ENCODE results near the gene SLCO1A2. TPM values are rescaled to one million over a fixed set of nuclear protein-coding genes. Genes with fewer than 3 reads are reported as not detected.

The SLCO1A2 gene
- total and polyA plus RNA-seq, 2 of the 8 experiments (the other 6 are each of a cell fraction or from before 2014, with no cell fraction given) = 2.9 to 5.1 TPM

- H3K56ac ChIP-seq (replicated peaks; ENCODE audit: insufficient read length, low read depth, low read length) = no peak overlapping the region
- peaks cover 0 to 4% (median 3%) of the 10 kb centered on the region in 4 experiments; a peak in 2 of 7 replicates for H3K4me1 ChIP-seq (replicated peaks in 1 of 4; ENCODE audit: control insufficient read depth in 3 of 4, insufficient read depth in 4 of 4, low read length in 3 of 4)
- H3K36me3 ChIP-seq (ENCODE audit: control insufficient read depth in 2 of 4, insufficient read depth in 4 of 4, low read length in 3 of 4) = peaks cover 0 to 3% (median 0%) of the 10 kb centered on the region in 4 experiments; a peak in 1 of 8 replicates
- DNase-seq (ENCODE audit: low read depth in 1 of 2, low spot score in 2 of 2) (no peak), FAIRE-seq (no peak)
- ChIA-PET POLR2A (ENCODE audit: partially characterized antibody) (interaction anchor here (0.6 kb wide), 1 partner anchor 16 kb away, joined by 4 read pairs; no protein-coding TSS in a partner anchor), CTCF (ENCODE audit: partially characterized antibody) (interaction anchor here (0.9 kb wide), 1 partner anchor 171 kb away, joined by 3 read pairs; no protein-coding TSS in a partner anchor)
- no peak overlapping the region for H4K91ac ChIP-seq (replicated peaks; ENCODE audit: insufficient read length, low read length)
- H2BK20ac ChIP-seq (ENCODE audit: low read length) = no peak overlapping the region
- no peak overlapping the region for H3K4me2 ChIP-seq (ENCODE audit: insufficient read depth in 1 of 2, low read depth in 2 of 2, low read length in 2 of 2)
- no peak overlapping the region for H3K4me3 ChIP-seq (ENCODE audit: extremely low read depth in 1 of 4, insufficient read depth in 2 of 4, low read depth in 3 of 4, low read length in 4 of 4)
- no peak overlapping the region for H3K23ac ChIP-seq (ENCODE audit: insufficient read length)
- H2AK5ac ChIP-seq (ENCODE audit: low read depth, low read length) = no peak overlapping the region
- H3K18ac ChIP-seq (ENCODE audit: extremely low read depth, low read length) = no peak overlapping the region
- no peak overlapping the region for H3K9ac ChIP-seq (replicated peaks in 1 of 4; ENCODE audit: extremely low read depth in 1 of 4, low read depth in 3 of 4, low read length in 3 of 4)
- H4K5ac ChIP-seq (ENCODE audit: insufficient read length, low read depth, low read length) = no peak overlapping the region
- peaks cover 3 to 7% of the 10 kb centered on the region in 2 experiments; a peak in 1 of 4 replicates for H3K9me3 ChIP-seq (ENCODE audit: insufficient read depth in 2 of 2, low read depth in 1 of 2, low read length in 1 of 2)
- no peak overlapping the region for H2BK12ac ChIP-seq (ENCODE audit: low read depth, low read length)
- no peaks in the 10 kb centered on the region for H3K23me2 ChIP-seq (ENCODE audit: low read depth, low read length)
- no peaks in the 10 kb centered on the region for H3K79me2 ChIP-seq (ENCODE audit: control insufficient read depth in 1 of 2, insufficient read depth in 2 of 2, low read length in 2 of 2)
- no peak overlapping the region for H2BK15ac ChIP-seq (ENCODE audit: low read length)
- no peak overlapping the region for H4K8ac ChIP-seq (ENCODE audit: extremely low read depth, insufficient read depth, low read length)
- no peak overlapping the region for H2BK5ac ChIP-seq (ENCODE audit: low read depth, low read length)
- peaks cover 0 to 1% (median 0%) of the 10 kb centered on the region in 4 experiments; a peak in 1 of 7 replicates for H3K27me3 ChIP-seq (replicated peaks in 1 of 4; ENCODE audit: control insufficient read depth in 3 of 4, extremely low read depth in 1 of 4, insufficient read depth in 3 of 4, low read length in 3 of 4)
- no peak overlapping the region for H3K4ac ChIP-seq (replicated peaks; ENCODE audit: insufficient read length, low read depth, low read length)
- no peak overlapping the region for H3K14ac ChIP-seq (ENCODE audit: insufficient read length)
- no peaks in the 10 kb centered on the region for H4K20me1 ChIP-seq (replicated peaks in 1 of 2; ENCODE audit: control insufficient read depth in 1 of 2, insufficient read depth in 2 of 2, low read length in 2 of 2)
- no peak overlapping the region for H2AFZ ChIP-seq (ENCODE audit: low read length)
- no peak overlapping the region for H3K27ac ChIP-seq (ENCODE audit: low read depth, low read length)
- no peak overlapping the region for H2BK120ac ChIP-seq (replicated peaks; ENCODE audit: low read depth, low read length)
- no peaks in the 10 kb centered on the region for H3K79me1 ChIP-seq (ENCODE audit: low read depth, low read length)
- TF ChIP-seq ZNF274 (IDR thresholded peaks at IDR 0.05; ENCODE audit: borderline replicate concordance, extremely low read depth, low read length) = no peak
- no peak for TF ChIP-seq TAF7 (optimal IDR thresholded peaks at IDR 0.05; ENCODE audit: borderline replicate concordance, low read depth, low read length)
- no peak for TF ChIP-seq CREB1 (IDR thresholded peaks at IDR 0.05)
- TF ChIP-seq BCL11A (IDR thresholded peaks at IDR 0.05; ENCODE audit: low read depth in 2 of 2, low read length in 2 of 2) = no peak
- no peak for TF ChIP-seq MAX (IDR thresholded peaks at IDR 0.05)
- no peak for TF ChIP-seq ATF2 (IDR thresholded peaks at IDR 0.05; ENCODE audit: low read length)
- TF ChIP-seq RAD21 (IDR thresholded peaks at IDR 0.05 in 1 of 2, conservative IDR thresholded peaks at IDR 0.05 in 1 of 2; ENCODE audit: low read depth in 2 of 2, low read length in 2 of 2) = no peak
- no peak for TF ChIP-seq CBX8 (IDR thresholded peaks at IDR 0.05; ENCODE audit: borderline replicate concordance, low read depth, low read length)
- TF ChIP-seq RXRA (IDR thresholded peaks at IDR 0.05; ENCODE audit: insufficient read depth, low read depth, low read length) = no peak
- no peak for TF ChIP-seq KDM5A (IDR thresholded peaks at IDR 0.05; ENCODE audit: low read length)
- no peak for TF ChIP-seq SRF (IDR thresholded peaks at IDR 0.05; ENCODE audit: low read depth, low read length)
- no peak for TF ChIP-seq YY1 (IDR thresholded peaks at IDR 0.05; ENCODE audit: low read depth, low read length)
Observed at GRCh38 chr12:21337453-21337852, 2.7 kb upstream of the SLCO1A2 start.

All from H1 (cell line).